GDM1 (cell line): ENCODE results near the gene SERPINA4.
A peak's percentile ranks its signal among the peaks of the same experiment; 100 is the strongest.

Experiments
- DNase-seq: peaks from one replicate; lab custom pipeline; 2025; lab: John Stamatoyannopoulos, UW

The SERPINA4 gene

GRCh38 chr14:94542811-94543440 lies 18.3 kb upstream of the SERPINA4 start:
- no peak for DNase-seq

DNA sequence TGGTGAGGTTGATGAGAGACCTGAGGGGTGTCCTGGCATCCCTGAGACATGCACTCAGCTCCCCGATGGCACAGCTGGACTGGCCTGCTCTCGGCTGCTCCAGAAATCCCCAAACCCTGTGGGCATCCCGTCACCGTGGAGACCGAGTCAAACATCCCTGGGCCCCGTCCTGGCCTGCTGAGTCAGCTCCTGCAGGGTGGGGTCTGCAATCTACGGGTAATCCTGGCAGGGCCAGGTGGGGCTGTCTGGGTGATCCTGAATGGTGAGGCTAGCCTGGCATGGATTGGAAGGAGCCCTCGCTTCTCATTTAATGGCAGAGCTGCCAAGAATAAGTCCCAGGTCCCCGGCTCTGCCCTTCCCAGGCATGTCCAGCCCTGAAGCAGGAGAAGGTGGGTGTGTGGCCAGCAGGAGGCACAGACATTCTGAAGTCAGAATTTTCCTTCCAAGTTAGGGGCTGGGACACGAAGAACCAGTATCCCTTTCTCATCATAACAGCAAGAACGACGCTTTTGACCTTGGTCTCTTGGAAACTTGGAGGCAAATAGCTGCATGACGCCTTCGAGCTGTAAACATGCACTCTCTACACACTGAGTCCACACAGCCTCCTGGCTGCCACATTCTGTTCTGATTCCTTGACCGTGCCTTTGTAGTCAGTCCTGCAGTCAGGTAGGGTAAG lies 17.7 kb upstream of the SERPINA4 start:
- DNase-seq = no peak

GRCh38 chr14:94544726-94545125 lies 16.5 kb upstream of the SERPINA4 start:
- DNase-seq = no peak

DNA sequence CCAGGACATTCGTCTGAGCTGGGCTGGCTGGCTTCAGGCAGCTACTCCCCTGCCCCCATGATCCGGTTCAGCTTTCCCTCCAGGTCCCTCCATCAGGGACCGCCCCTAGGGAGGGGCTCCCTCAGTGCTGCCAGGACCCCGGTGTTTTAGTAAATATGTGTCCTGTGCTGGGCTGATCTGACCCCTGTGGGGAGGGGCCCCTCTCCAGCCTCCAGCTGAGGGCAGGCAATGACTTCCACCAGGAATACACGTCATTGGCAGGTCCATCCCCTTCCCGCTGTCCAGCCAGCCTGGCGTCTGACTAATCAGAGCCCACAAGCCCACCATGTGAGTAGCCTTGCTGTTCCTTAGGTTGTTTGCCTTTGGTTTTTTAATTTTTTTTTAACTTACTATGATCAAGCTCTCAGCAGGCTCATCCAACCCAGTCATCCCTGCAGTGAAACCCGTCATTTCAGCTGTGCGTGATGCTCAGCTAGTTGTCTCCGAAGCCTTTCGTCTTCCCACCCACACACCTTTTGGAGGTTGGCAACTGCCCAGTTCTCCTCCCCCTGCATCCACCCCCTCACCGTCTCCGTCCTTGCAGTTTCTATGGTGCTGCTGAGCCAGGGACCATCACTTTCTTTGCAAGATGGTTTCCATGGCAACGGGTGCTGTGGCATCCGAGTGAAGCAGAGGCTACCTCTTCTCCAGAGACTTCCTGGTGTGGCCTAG lies 16.0 kb upstream of the SERPINA4 start:
- no peak for DNase-seq

DNA sequence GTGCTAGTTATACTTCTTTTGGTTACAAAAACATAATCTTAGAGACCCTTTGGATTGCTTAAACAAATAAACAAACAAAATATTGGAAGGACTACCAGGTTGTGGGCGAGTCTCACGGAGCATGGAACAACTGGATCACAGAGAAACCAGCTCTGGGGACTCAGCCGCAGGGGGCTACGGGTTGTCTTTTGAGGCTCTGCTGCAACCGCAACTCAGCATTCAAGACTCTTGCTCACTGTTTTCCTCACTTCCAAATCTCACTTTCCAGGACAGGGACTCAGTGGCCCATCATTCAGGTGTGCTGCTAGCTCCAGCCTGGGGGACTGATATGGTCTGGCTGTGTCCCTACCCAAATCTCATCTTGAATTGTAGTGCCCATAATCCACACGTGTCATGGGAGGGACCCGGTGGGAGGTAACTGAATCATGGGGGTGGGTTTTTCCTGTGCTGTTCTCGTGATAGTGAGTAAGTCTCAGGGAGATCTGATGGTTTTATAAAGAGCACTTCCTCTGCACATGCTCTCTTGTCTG lies 14.0 kb upstream of the SERPINA4 start:
- no peak for DNase-seq

GRCh38 chr14:94547726-94548125 lies 13.5 kb upstream of the SERPINA4 start:
- DNase-seq = no peak

DNA sequence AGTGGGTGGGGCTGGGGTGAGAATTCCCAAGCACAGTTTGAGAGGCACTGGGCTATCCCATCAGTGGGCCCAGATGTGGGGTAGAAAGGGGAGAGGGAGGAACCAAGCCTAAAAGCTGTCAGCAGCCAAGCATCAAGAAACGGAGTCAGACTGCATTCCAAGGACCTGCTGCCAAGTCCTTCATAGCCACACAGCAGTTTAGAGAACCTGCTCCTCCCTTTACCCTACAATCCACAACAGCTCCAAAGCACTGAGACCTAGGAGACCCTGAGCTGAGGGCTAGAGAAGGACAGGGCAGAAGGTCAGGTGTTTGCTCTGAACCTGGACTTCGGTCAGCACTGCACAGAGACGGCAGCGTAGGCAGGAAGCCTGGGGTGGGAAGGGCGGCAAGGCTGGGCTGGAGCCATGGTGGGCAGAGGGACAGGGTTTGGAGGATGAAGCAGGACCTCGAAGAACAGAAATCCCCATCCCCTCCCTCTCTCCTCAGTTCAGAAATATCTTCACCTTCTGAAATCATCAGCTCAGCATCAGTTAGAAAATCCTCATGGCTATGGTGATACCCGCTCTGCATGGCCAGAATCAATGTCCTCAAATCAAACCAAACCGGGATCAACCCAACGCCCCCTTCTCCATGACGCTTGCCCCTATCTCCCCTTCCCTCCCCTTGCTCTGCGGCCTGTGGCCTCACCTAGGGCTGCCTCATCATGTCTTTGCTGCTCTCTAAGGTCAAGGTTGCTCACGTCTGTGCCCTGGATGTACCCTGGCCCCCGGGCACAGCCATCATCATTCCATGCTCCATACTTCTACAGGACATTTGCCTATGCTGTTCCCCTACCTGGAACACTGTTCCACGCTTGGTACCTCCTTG lies 12.9 kb upstream of the SERPINA4 start:
- DNase-seq = no peak

DNA sequence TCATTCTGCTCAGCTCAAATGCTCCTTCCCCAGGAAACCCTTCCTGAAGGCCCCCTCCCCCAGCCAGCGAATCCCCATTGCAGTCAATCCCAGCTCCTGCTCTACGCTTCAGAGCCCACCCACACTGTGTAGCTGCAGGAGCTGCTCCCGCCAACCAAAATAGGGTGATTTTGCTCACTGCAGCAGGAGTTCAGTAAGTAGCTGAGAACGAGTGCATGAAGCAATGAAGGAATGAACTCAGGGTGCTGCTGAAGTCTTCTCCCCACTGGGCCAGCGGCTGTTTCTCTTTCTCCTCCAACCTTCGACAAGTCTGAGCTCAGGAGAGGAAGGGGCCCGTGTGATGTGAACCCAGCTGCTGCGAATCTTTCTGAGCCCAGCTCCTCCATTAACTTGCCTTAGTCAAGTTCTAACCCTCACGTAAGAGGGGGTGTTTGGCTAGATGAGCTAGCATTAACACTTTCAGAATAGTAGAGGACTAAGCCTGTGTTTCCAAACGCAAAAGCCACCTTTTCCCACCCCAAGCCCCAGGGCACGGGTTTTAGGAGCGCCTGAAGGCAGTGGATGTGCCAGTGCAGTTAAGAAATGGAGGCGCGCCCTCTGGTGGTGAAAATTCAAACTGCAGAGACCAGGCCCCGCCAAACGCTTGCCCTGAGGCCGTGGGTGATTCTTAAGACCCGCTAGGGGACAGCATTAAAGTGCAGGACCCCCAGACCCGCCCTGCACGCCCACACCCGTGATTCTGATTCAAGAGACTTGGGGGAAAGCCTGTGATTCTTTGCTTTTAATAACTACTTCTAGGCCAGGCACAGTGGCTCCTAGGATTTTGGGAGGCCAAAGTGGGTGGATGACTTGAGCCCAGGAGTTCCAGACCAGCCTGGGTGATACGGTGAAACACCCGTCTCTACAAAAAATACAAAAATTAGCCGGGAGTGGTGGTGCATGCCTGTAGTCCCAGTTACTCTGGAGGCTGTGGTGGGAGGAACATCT lies 11.9 kb upstream of the SERPINA4 start:
- peak; percentile 7 for DNase-seq

- DNase-seq = no peak
Measured at GRCh38 chr14:94550041-94550440, 11.2 kb upstream of the SERPINA4 start.

DNA sequence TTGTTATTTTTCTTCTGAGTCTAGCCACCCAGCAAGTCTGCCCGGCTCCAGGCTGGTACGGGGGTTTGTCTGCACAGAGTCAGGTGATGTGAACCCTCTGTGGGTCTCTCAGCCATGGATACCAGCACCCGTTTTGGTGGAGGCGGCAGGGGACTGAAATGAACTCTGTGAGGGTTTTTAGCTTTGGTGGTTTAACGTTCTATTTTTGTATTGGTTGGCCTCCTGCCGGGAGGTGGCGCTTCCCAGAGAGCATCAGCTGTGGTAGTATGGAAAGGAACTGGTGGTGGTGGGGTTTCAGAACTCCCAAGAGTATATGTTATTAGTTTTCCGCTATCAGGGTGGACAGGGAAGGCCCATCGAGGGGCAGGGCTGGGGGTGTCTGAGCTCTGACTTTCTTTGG lies 5.3 kb upstream of the SERPINA4 start:
- no peak for DNase-seq

- no peak for DNase-seq
Measured at GRCh38 chr14:94557327-94557726, 3.9 kb upstream of the SERPINA4 start.

GRCh38 chr14:94558842-94559241 lies 2.4 kb upstream of the SERPINA4 start:
- DNase-seq = no peak

- DNase-seq = no peak
Measured at GRCh38 chr14:94559638-94560290, 1.5 kb upstream of the SERPINA4 start.

DNA sequence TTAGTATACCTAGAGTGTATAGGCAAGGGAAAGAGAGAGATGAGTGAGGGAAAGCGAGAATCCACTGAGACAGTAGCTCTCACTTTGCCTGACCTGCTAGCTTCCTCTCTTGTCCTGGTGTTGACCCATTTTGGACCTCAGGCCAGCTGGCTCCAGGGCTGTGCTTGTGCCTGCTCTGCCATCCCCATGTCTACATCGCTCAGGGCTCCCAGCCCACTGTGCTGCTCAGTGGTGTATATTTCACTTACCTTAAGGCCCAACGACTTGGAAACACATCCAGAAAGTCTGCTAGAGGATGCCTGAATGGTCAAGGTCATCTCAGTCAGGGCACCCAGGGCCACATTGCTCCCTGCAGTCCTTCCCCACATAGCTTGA lies 964 bp upstream of the SERPINA4 start:
- no peak for DNase-seq

DNA sequence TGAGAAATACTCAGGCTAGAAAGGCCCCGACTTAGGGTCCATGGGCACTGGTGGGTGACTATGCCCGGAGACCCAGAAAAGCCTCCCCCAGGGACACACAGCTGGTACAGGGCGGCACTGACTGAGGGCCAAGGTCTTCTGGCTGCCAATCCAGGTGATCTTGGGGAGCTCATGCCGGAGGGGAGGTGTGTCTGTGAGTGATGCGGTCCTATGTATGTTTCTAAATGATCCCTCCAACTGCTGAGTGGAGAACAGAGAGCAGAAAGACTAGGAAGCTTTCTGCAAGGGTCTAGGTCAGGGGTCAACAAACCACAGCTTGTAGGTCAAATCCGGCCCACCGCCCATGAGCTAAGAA lies 391 bp downstream of the SERPINA4 start:
- no peak for DNase-seq

DNA sequence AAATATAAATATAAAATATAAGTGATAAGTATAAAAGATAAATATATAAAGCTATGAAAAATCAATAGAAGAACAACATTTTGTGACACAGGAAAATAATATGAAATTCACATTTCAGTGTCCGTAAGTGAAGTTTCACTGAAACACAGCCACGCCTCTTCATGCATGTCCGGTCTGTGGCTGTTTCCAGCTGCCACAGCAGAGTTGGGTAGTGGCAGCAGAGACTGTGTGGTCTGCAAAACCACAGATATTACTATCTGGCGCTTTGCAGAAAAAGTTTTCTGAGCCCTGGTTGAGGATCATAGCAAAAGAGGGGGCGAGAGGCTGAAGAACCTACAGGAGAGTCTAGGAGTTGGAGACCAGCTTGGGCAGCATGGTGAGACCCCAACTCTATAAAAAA lies 780 bp downstream of the SERPINA4 start:
- DNase-seq = no peak

- no peak for DNase-seq
Measured at GRCh38 chr14:94562941-94563883, 2.0 kb downstream of the SERPINA4 start.

- DNase-seq = no peak
Measured at GRCh38 chr14:94564381-94564780, 3.1 kb downstream of the SERPINA4 start.

DNA sequence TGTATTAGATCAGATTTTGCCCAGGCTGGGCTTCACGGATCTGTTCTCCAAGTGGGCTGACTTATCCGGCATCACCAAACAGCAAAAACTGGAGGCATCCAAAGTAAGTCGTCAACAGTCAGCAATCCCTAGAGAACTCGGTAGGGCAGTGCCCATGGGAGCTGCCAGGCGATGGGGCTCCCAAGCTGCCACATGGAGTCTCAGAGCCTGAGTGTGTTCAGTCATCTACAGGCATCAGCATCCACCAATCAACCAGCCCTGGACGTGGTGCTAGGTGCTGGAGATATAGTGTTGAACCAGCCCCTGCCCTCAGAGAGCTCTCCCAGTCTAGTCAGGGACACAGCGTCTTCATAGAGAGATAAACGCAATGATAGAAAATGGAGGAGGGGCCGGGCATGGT lies 6.9 kb downstream of the SERPINA4 start:
- no peak for DNase-seq
